Body of pancreas (tissue), 4 donors: ENCODE data around the gene HACD3.
"Not testable (repeated sequence)": the region's sequence is repeated elsewhere in the genome, so short reads cannot be mapped to it uniquely, and the experiment has no call there.

ENCODE experiments used
- CTCF ChIP-seq, 7 experiments: fragments of 450-650 bp in 4 of 7; fragments of 200-600 bp in 3 of 7; sonication (generic) in 3 of 7; IDR thresholded peaks; one replicate each; pipeline ENCODE4 v1.5.1; 2016 to 2019; ENCODE audit warnings: antibody characterized with exemption in 7 of 7
- POLR2A ChIP-seq, 3 donors: fragments of 450-650 bp; IDR thresholded peaks; one replicate each; pipeline ENCODE4 v1.6.1; 2016; ENCODE audit warnings: antibody characterized with exemption in 3 of 3, mild to moderate bottlenecking in 2 of 3

DNA sequence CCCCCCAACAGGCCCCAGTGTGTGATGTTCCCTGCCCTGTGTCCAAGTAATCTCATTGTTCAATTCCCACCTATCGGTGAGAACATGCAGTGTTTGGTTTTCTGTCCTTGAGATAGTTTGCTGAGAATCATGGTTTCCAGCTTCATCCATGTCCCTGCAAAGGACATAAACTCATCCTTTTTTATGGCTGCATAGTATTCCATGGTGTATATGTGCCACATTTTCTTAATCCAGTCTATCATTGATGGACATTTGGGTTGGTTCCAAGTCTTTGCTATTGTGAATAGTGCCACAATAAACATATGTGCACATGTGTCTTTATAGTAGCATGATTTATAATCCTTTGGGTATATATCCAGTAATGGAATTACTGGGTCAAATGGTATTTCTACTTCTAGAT, 85.6 kb downstream of the HACD3 start:
- TF ChIP-seq CTCF, POLR2A (IDR thresholded peaks at IDR 0.05): not testable (repeated sequence)
